HCT116 (cell line): Measurements from ENCODE around the gene LMO7. TPM values are rescaled to one million over a fixed set of nuclear protein-coding genes. Genes with fewer than 3 reads are reported as not detected.

Source experiments
- ATAC-seq: fragments of 200-7000 bp; cut with Tn5 transposase; 2 replicates; pipeline ENCODE4 v1.9.1; 2020; ENCODE audit warnings: mild to moderate bottlenecking, moderate library complexity
- BruUV-seq: library from RNA; stranded (reverse); fragments of 400-500 nt; replicated peaks from 2 replicates; lab custom pipeline; 2021; lab: Mats Ljungman, UMichigan
- CTCF ChIA-PET: fragments of 300-600 bp; sonication (Branson Sonifier 250); formaldehyde crosslinking; loops from one replicate; lab custom pipeline; 2021; ENCODE audit warnings: antibody characterized with exemption; lab: Charles Lee
- POLR2A ChIA-PET: fragments of 300-600, 350-600 bp; sonication (Branson Sonifier 250); formaldehyde crosslinking; loops from one replicate; lab custom pipeline; 2021; ENCODE audit warnings: antibody characterized with exemption; lab: Charles Lee
- RAD21 ChIA-PET, 2 experiments: fragments of 300-600 bp; sonication (Branson Sonifier 250); formaldehyde crosslinking; loops; one replicate each; lab custom pipeline; 2023; ENCODE audit warnings: low total read pairs in 2 of 2; ENCODE audit not compliant: uncharacterized antibody in 2 of 2, unreplicated experiment in 2 of 2, low non-redundant PET in 1 of 2; lab: Charles Lee
- DNase-seq: peaks from one replicate; pipeline ENCODE4 v3.0.0-alpha.2; 2010; ENCODE audit warnings: low read depth, low spot score
- H2AFZ ChIP-seq: fragments of 200-600 bp; shearing (Covaris generic), sonication (generic); 2 replicates; pipeline ENCODE4 v1.6.1; 2017; ENCODE audit warnings: low read depth, mixed run types, mixed read lengths, antibody characterized with exemption, low read length; ENCODE audit not compliant: poor library complexity, severe bottlenecking
- H3K27ac ChIP-seq: 2 replicates; pipeline ENCODE4 v1.5.1; 2012; ENCODE audit warnings: low read depth, low read length
- H3K27me3 ChIP-seq: fragments of 200-600 bp; sonication (generic); 2 replicates; pipeline ENCODE4 v1.6.1; 2016; ENCODE audit warnings: mixed run types, low read length, mixed read lengths; ENCODE audit not compliant: insufficient read depth
- H3K36me3 ChIP-seq, 2 experiments: fragments of 200-500 bp in 1 of 2; fragments of 200-600 bp in 1 of 2; sonication (Bioruptor generic) in 1 of 2; sonication (generic) in 1 of 2; 2 replicates each; pipeline versions ENCODE4 v1.5.1 to v1.6.1; 2014 to 2016; ENCODE audit warnings: low read length in 2 of 2, inconsistent platforms in 1 of 2, mixed read lengths in 1 of 2, mixed run types in 1 of 2; ENCODE audit not compliant: insufficient read depth in 2 of 2, control insufficient read depth in 1 of 2
- H3K4me1 ChIP-seq, 2 experiments: fragments of 200-600 bp in 1 of 2; sonication (generic) in 1 of 2; 2 replicates each; pipeline versions ENCODE4 v1.5.1 to v1.6.1; 2012 to 2017; ENCODE audit warnings: low read length in 2 of 2, inconsistent platforms in 1 of 2, mild to moderate bottlenecking in 1 of 2, mixed read lengths in 1 of 2, mixed run types in 1 of 2, moderate library complexity in 1 of 2; ENCODE audit not compliant: insufficient read depth in 2 of 2, control insufficient read depth in 1 of 2
- H3K4me2 ChIP-seq: fragments of 200-600 bp; sonication (generic); 2 replicates; pipeline ENCODE4 v1.6.1; 2017; ENCODE audit warnings: mixed run types, low read length, mixed read lengths
- H3K4me3 ChIP-seq, 2 experiments: fragments of 200-600 bp in 1 of 2; sonication (generic) in 1 of 2; replicated peaks in 1 of 2; 2 replicates each; pipeline ENCODE4 v1.5.1; 2011 to 2016; ENCODE audit warnings: low read length in 2 of 2, control low read depth in 1 of 2, low read depth in 1 of 2, mild to moderate bottlenecking in 1 of 2, mixed read lengths in 1 of 2, mixed run types in 1 of 2
- H3K79me2 ChIP-seq: fragments of 200-600 bp; sonication (generic); 2 replicates; pipeline ENCODE4 v1.6.1; 2017; ENCODE audit warnings: mild to moderate bottlenecking, mixed run types, low read length, moderate library complexity, mixed read lengths; ENCODE audit not compliant: insufficient read depth
- H3K9ac ChIP-seq: fragments of 200-600 bp; sonication (generic); 2 replicates; pipeline ENCODE4 v1.6.1; 2016; ENCODE audit warnings: low read length, mixed read lengths
- H3K9me2 ChIP-seq: fragments of 200-600 bp; sonication (generic), shearing (Covaris generic); 2 replicates; pipeline ENCODE4 v1.6.1; 2017; ENCODE audit warnings: mixed run types, mild to moderate bottlenecking, moderate library complexity; ENCODE audit not compliant: insufficient read depth
- H3K9me3 ChIP-seq, 2 experiments: fragments of 200-500 bp in 1 of 2; fragments of 200-600 bp in 1 of 2; sonication (Bioruptor generic) in 1 of 2; sonication (generic) in 1 of 2; 2 replicates each; pipeline ENCODE4 v1.6.1; 2014 to 2017; ENCODE audit warnings: low read length in 2 of 2, mixed read lengths in 2 of 2, inconsistent platforms in 1 of 2, low read depth in 1 of 2, mild to moderate bottlenecking in 1 of 2, mixed run types in 1 of 2, moderate library complexity in 1 of 2; ENCODE audit not compliant: control insufficient read depth in 1 of 2, insufficient read depth in 1 of 2
- H4K20me1 ChIP-seq: fragments of 200-600 bp; sonication (generic), shearing (Covaris generic); 2 replicates; pipeline ENCODE4 v1.6.1; 2017; ENCODE audit warnings: mixed run types, mild to moderate bottlenecking, moderate library complexity; ENCODE audit not compliant: insufficient read depth
- CBX3 ChIP-seq: IDR thresholded peaks from 2 replicates; pipeline ENCODE4 v1.6.1; 2012; ENCODE audit warnings: low read depth
- EGR1 ChIP-seq: IDR thresholded peaks from 2 replicates; pipeline ENCODE4 v1.6.1; 2012; ENCODE audit warnings: low read depth
- ELF1 ChIP-seq: IDR thresholded peaks from 2 replicates; pipeline ENCODE4 v1.6.1; 2012; ENCODE audit warnings: low read depth, borderline replicate concordance
- EZH2 ChIP-seq: fragments of 200-600 bp; sonication (generic); IDR thresholded peaks from 2 replicates; pipeline ENCODE4 v1.6.1; 2017; ENCODE audit warnings: antibody characterized with exemption, mixed run types
- FOSL1 ChIP-seq: IDR thresholded peaks from 2 replicates; pipeline ENCODE4 v1.6.1; 2012; ENCODE audit warnings: low read depth
- JUND ChIP-seq: IDR thresholded peaks from 2 replicates; pipeline ENCODE4 v1.6.1; 2012
- POLR2A ChIP-seq: IDR thresholded peaks from 2 replicates; pipeline ENCODE4 v1.7.0; 2011; ENCODE audit warnings: borderline replicate concordance; ENCODE audit not compliant: insufficient read depth, insufficient read length; ENCODE audit errors: extremely low read depth
- RAD21 ChIP-seq: IDR thresholded peaks from 2 replicates; pipeline ENCODE4 v1.6.1; 2012; ENCODE audit warnings: low read depth, mild to moderate bottlenecking
- SIN3A ChIP-seq: IDR thresholded peaks from 2 replicates; pipeline ENCODE4 v1.6.1; 2012; ENCODE audit warnings: low read depth
- SP1 ChIP-seq: IDR thresholded peaks from 2 replicates; pipeline ENCODE4 v1.6.1; 2012; ENCODE audit warnings: low read depth
- SRF ChIP-seq: IDR thresholded peaks from 2 replicates; pipeline ENCODE4 v1.6.1; 2012; ENCODE audit warnings: low read depth
- TCF7L2 ChIP-seq: IDR thresholded peaks from 2 replicates; pipeline ENCODE4 v1.7.0; 2011; ENCODE audit warnings: borderline replicate concordance, inconsistent platforms; ENCODE audit not compliant: insufficient read depth, insufficient read length; ENCODE audit errors: extremely low read depth
- YY1 ChIP-seq: IDR thresholded peaks from 2 replicates; pipeline ENCODE4 v1.6.1; 2011; ENCODE audit warnings: low read length, low read depth, moderate library complexity, mild to moderate bottlenecking; ENCODE audit not compliant: insufficient replicate concordance; ENCODE audit errors: extremely low read depth
- ZFX ChIP-seq: fragments of 450-650 bp; IDR thresholded peaks from 2 replicates; pipeline ENCODE4 v1.6.1; 2017
- ZNF274 ChIP-seq: fragments of 200-500 bp; sonication (Bioruptor generic); IDR thresholded peaks from 2 replicates; pipeline ENCODE4 v1.6.1; 2014; ENCODE audit warnings: mild to moderate bottlenecking, low read depth, low read length, inconsistent platforms
- intact Hi-C: fragments of 100-400 bp; cut with micrococcal nuclease; formaldehyde crosslinking; loops from 2 replicates; pipeline ENCODE4 v1.10.0; 2022
- total RNA-seq: library from RNA; stranded (reverse); gene quantifications from one replicate; pipeline ENCODE4 v1.2.1, GENCODE V29; 2021; ENCODE audit not compliant: unreplicated experiment
- TF ChIP-seq, protein P1 (sequence below), 3 experiments: fragments of 200-600 bp in 1 of 3; sonication (generic) in 1 of 3; IDR thresholded peaks in 2 of 3; conservative IDR thresholded peaks in 1 of 3; 2 replicates each; pipeline ENCODE4 v1.5.1; 2012 to 2017; ENCODE audit warnings: low read depth in 2 of 3, low read length in 2 of 3, antibody characterized with exemption in 1 of 3, borderline replicate concordance in 1 of 3, control low read depth in 1 of 3, mild to moderate bottlenecking in 1 of 3, mixed read lengths in 1 of 3, mixed run types in 1 of 3, moderate library complexity in 1 of 3; ENCODE audit not compliant: insufficient read depth in 1 of 3
- TF ChIP-seq, protein P2 (sequence below): IDR thresholded peaks from 2 replicates; pipeline ENCODE4 v1.6.1; 2012; ENCODE audit warnings: low read depth
- TF ChIP-seq, protein P3 (sequence below): IDR thresholded peaks from 2 replicates; pipeline ENCODE4 v1.6.1; 2012

LMO7 gene
- total RNA-seq, 1 experiment from 2014 or later = 8.1 TPM

DNA sequence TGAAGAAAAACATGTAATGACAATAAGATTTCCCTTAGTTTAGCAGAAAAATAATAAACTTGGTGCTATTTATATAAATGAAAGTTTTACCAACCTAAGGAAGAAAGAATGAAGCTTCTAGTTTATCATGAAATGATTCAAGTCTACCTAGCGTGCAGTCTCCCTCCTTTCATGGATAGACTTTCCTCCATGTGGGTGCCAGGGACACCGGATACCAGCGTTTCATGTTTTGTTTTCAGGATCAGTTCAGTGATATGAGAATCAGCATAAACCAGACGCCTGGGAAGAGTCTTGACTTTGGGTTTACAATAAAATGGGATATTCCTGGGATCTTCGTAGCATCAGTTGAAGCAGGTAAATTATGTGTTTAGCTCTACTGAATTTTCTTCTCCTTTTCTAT lies 196.7 kb downstream of the LMO7 start:
- H3K27ac ChIP-seq = no peak overlapping the region
- no peak for DNase-seq
- no peak overlapping the region for H3K4me2 ChIP-seq
- RAD21 ChIA-PET = no interaction called here
- intact Hi-C loops = no loop called here
- CTCF ChIA-PET = no interaction called here
- no peak overlapping the region for H3K4me3 ChIP-seq
- H3K27me3 ChIP-seq = no peaks in the 10 kb centered on the region
- H3K4me1 ChIP-seq = no peaks in the 10 kb centered on the region
- no TSS peak for BruUV-seq
- no peak overlapping the region for H3K9ac ChIP-seq
- H3K9me2 ChIP-seq = no peaks in the 10 kb centered on the region
- H3K36me3 ChIP-seq = no peaks in the 10 kb centered on the region
- H3K79me2 ChIP-seq = no peaks in the 10 kb centered on the region
- POLR2A ChIA-PET = no interaction called here
- no peaks in the 10 kb centered on the region for H4K20me1 ChIP-seq
- no peak for TF ChIP-seq EGR1
- TF ChIP-seq SIN3A = no peak
- no peak for TF ChIP-seq POLR2A
- TF ChIP-seq TCF7L2 = no peak
- TF ChIP-seq CBX3 = no peak
- no peak for TF ChIP-seq SP1
- ATAC-seq = no peak
- no peaks in the 10 kb centered on the region; a peak in 1 of 4 replicates for H3K9me3 ChIP-seq
- no peak overlapping the region for H2AFZ ChIP-seq

DNA sequence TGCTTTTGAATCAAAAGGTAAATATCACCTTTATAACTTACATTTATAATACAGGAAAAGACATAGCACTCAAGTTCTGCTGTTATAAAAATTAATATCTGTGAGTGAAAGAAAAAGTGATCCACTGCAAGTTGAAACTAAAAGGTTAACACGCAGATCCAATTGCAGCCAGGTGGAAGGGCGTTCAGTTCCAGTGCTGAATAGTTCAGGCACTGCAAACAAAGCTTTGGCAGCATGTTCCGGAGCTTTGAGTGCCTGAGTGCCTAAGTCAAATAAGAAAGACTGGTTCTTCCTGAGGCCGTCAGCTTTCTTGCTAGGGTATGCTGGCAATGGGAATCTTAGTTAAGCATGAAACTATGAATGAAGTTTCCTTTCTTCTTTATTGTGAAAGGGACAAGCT lies 200.3 kb downstream of the LMO7 start:
- no peaks in the 10 kb centered on the region for H3K36me3 ChIP-seq
- no peak for TF ChIP-seq JUND
- TF ChIP-seq, protein P1, sequence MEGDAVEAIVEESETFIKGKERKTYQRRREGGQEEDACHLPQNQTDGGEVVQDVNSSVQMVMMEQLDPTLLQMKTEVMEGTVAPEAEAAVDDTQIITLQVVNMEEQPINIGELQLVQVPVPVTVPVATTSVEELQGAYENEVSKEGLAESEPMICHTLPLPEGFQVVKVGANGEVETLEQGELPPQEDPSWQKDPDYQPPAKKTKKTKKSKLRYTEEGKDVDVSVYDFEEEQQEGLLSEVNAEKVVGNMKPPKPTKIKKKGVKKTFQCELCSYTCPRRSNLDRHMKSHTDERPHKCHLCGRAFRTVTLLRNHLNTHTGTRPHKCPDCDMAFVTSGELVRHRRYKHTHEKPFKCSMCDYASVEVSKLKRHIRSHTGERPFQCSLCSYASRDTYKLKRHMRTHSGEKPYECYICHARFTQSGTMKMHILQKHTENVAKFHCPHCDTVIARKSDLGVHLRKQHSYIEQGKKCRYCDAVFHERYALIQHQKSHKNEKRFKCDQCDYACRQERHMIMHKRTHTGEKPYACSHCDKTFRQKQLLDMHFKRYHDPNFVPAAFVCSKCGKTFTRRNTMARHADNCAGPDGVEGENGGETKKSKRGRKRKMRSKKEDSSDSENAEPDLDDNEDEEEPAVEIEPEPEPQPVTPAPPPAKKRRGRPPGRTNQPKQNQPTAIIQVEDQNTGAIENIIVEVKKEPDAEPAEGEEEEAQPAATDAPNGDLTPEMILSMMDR (IDR thresholded peaks at IDR 0.05 in 2 of 3, conservative IDR thresholded peaks at IDR 0.05 in 1 of 3; ENCODE audit: borderline replicate concordance in 1 of 3, insufficient read depth in 1 of 3, low read depth in 2 of 3, low read length in 2 of 3) = no peak
- TF ChIP-seq ZNF274 = no peak
- TF ChIP-seq YY1 = no peak
- TF ChIP-seq TCF7L2 = no peak
- TF ChIP-seq, protein P2, sequence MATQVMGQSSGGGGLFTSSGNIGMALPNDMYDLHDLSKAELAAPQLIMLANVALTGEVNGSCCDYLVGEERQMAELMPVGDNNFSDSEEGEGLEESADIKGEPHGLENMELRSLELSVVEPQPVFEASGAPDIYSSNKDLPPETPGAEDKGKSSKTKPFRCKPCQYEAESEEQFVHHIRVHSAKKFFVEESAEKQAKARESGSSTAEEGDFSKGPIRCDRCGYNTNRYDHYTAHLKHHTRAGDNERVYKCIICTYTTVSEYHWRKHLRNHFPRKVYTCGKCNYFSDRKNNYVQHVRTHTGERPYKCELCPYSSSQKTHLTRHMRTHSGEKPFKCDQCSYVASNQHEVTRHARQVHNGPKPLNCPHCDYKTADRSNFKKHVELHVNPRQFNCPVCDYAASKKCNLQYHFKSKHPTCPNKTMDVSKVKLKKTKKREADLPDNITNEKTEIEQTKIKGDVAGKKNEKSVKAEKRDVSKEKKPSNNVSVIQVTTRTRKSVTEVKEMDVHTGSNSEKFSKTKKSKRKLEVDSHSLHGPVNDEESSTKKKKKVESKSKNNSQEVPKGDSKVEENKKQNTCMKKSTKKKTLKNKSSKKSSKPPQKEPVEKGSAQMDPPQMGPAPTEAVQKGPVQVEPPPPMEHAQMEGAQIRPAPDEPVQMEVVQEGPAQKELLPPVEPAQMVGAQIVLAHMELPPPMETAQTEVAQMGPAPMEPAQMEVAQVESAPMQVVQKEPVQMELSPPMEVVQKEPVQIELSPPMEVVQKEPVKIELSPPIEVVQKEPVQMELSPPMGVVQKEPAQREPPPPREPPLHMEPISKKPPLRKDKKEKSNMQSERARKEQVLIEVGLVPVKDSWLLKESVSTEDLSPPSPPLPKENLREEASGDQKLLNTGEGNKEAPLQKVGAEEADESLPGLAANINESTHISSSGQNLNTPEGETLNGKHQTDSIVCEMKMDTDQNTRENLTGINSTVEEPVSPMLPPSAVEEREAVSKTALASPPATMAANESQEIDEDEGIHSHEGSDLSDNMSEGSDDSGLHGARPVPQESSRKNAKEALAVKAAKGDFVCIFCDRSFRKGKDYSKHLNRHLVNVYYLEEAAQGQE = no peak
- TF ChIP-seq RAD21 = no peak
- no peak for TF ChIP-seq SRF
- TF ChIP-seq, protein P3, sequence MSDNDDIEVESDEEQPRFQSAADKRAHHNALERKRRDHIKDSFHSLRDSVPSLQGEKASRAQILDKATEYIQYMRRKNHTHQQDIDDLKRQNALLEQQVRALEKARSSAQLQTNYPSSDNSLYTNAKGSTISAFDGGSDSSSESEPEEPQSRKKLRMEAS = no peak
- TF ChIP-seq SIN3A = no peak
- no peak for TF ChIP-seq EZH2
- TF ChIP-seq CBX3 = no peak
- no peak for TF ChIP-seq ELF1
- TF ChIP-seq EGR1 = no peak
- TF ChIP-seq FOSL1 = no peak
- no peak for TF ChIP-seq ZFX

More for the DNA sequence above, 200.3 kb downstream of the LMO7 start:
- Histone ChIP-seq H3K9me2 (no peaks in the 10 kb centered on the region), H4K20me1 (no peaks in the 10 kb centered on the region), H2AFZ (no peak overlapping the region), H3K27me3 (no peaks in the 10 kb centered on the region), H3K79me2 (no peaks in the 10 kb centered on the region), H3K9ac (no peak overlapping the region), H3K27ac (no peak overlapping the region), H3K9me3 (no peaks in the 10 kb centered on the region; a peak in 1 of 4 replicates), H3K4me3 (no peak overlapping the region), H3K4me2 (no peak overlapping the region), H3K4me1 (no peaks in the 10 kb centered on the region)
- no peak for ATAC-seq
- intact Hi-C loops = no loop called here
- ChIA-PET CTCF (no interaction called here), RAD21 (no interaction called here), POLR2A (no interaction called here)
- no peak for DNase-seq
- no TSS peak for BruUV-seq
